Testis (tissue), 3 donors: ENCODE results near the gene ARFIP1. TPM values are rescaled to one million over a fixed set of nuclear protein-coding genes. Genes with fewer than 3 reads are reported as not detected.
"Not testable (repeated sequence)": the region's sequence is repeated elsewhere in the genome, so short reads cannot be mapped to it uniquely, and the experiment has no call there.

Experiments
- DNase-seq: peaks from one replicate; pipeline ENCODE4 v3.0.0-alpha.2; 2019
- H3K27ac ChIP-seq, 2 donors: fragments of 200-600 bp; sonication (generic); one replicate each; pipeline ENCODE4 v1.5.1; 2019
- H3K27me3 ChIP-seq: fragments of 200-600 bp; sonication (generic); one replicate; pipeline ENCODE4 v1.5.1; 2019
- H3K36me3 ChIP-seq: fragments of 200-600 bp; sonication (generic); one replicate; pipeline ENCODE4 v1.5.1; 2017; ENCODE audit warnings: low read depth; ENCODE audit errors: missing control alignments
- H3K4me1 ChIP-seq: fragments of 200-600 bp; sonication (generic); one replicate; pipeline ENCODE4 v1.5.1; 2019
- H3K4me3 ChIP-seq, 2 donors: fragments of 200-600 bp; sonication (generic); one replicate each; pipeline ENCODE4 v1.5.1; 2017 to 2019
- H3K9me3 ChIP-seq: fragments of 200-600 bp; sonication (generic); one replicate; pipeline ENCODE4 v1.5.1; 2017
- CTCF ChIP-seq, 3 experiments: fragments of 450-650 bp in 2 of 3; fragments of 200-600 bp in 1 of 3; sonication (generic) in 1 of 3; IDR thresholded peaks; one replicate each; pipeline ENCODE4 v1.5.1; 2016 to 2019; ENCODE audit warnings: antibody characterized with exemption in 3 of 3, mild to moderate bottlenecking in 2 of 3, moderate library complexity in 1 of 3
- POLR2A ChIP-seq: fragments of 450-650 bp; IDR thresholded peaks from one replicate; pipeline ENCODE4 v1.6.1; 2017; ENCODE audit warnings: antibody characterized with exemption, mild to moderate bottlenecking, moderate library complexity
- WGBS, 2 donors: methylation state at CpG; one replicate each; pipeline ENCODE4 v1.1.5; 2018; 5-methylcytosine and 5-hydroxymethylcytosine counted together
- intact Hi-C: fragments of 100-400 bp; cut with DNase I; formaldehyde crosslinking; loops from one replicate; pipeline ENCODE4 v1.15.1; 2023; ENCODE audit warnings: low total_unique reads
- polyA plus RNA-seq: library from polyadenylated mRNA; stranded (reverse); fragments of 350-450 nt; fragmentation: Illumina TruSeq; extraction: RNeasy Lipid Tissue Mini Kit (QIAGEN cat#74804); gene quantifications from one replicate; pipeline ENCODE4 v1.2.3, GENCODE V29; 2014; ENCODE audit warnings: low read depth, low replicate concordance; ENCODE audit not compliant: insufficient read depth
- total RNA-seq, 2 donors: library from RNA; depleted of rRNA; stranded (reverse); fragments of >200 nt; gene quantifications; one replicate each; pipeline ENCODE4 v1.2.3, GENCODE V29; 2016

ARFIP1 gene
- total and polyA plus RNA-seq, 3 donors from 2014 or later = 22.3 to 37.0 (median 31.7) TPM

GRCh38 chr4:152862608-152863007 lies 82.9 kb downstream of the ARFIP1 start:
- TF ChIP-seq POLR2A = no peak
- no peak for TF ChIP-seq CTCF (IDR thresholded peaks at IDR 0.05)
- DNase-seq = no peak
- H3K9me3 ChIP-seq = no peaks in the 10 kb centered on the region
- intact Hi-C loops = no loop called here
- WGBS, 2 donors = 95 to 98% methylated on average over 1 of the region's 1 CpG
- H3K27ac ChIP-seq = no peak overlapping the region
- no peaks in the 10 kb centered on the region for H3K27me3 ChIP-seq
- H3K4me3 ChIP-seq = no peak overlapping the region
- no peaks in the 10 kb centered on the region for H3K4me1 ChIP-seq
- no peaks in the 10 kb centered on the region for H3K36me3 ChIP-seq

GRCh38 chr4:152864361-152864760 lies 84.6 kb downstream of the ARFIP1 start:
- Histone ChIP-seq H3K4me1 (no peaks in the 10 kb centered on the region), H3K36me3 (no peaks in the 10 kb centered on the region), H3K4me3 (no peak overlapping the region), H3K27ac (no peak overlapping the region), H3K9me3 (no peaks in the 10 kb centered on the region), H3K27me3 (no peaks in the 10 kb centered on the region)
- WGBS, 2 donors = 80 to 91% methylated on average over 2 of the region's 2 CpGs
- no peak for TF ChIP-seq CTCF (IDR thresholded peaks at IDR 0.05)
- TF ChIP-seq POLR2A = no peak
- DNase-seq = no peak
- intact Hi-C loops = no loop called here

- H3K9me3 ChIP-seq, H3K36me3 ChIP-seq, H3K4me1 ChIP-seq, H3K4me3 ChIP-seq, intact Hi-C loops, H3K27me3 ChIP-seq, H3K27ac ChIP-seq, DNase-seq: not testable (repeated sequence)
- 93 to 94% methylated on average over 10 to 30 of the region's 44 CpGs for WGBS, 2 donors
Observed at GRCh38 chr4:152866432-152866993, 86.8 kb downstream of the ARFIP1 start.

- Histone ChIP-seq H3K4me3 (no peak overlapping the region), H3K9me3 (no peaks in the 10 kb centered on the region), H3K27me3 (no peaks in the 10 kb centered on the region), H3K4me1 (no peaks in the 10 kb centered on the region), H3K36me3 (no peaks in the 10 kb centered on the region), H3K27ac (no peak overlapping the region)
- 80 to 84% methylated on average over 2 of the region's 2 CpGs for WGBS, 2 donors
- intact Hi-C loops = no loop called here
- TF ChIP-seq CTCF (IDR thresholded peaks at IDR 0.05) (no peak), POLR2A (no peak)
- no peak for DNase-seq
Observed at GRCh38 chr4:152870606-152871005, 90.9 kb downstream of the ARFIP1 start.

- intact Hi-C loops = no loop called here
- TF ChIP-seq CTCF (IDR thresholded peaks at IDR 0.05) = no peak
- no peak for TF ChIP-seq POLR2A
- H3K9me3 ChIP-seq = no peaks in the 10 kb centered on the region
Observed at GRCh38 chr4:152875261-152875660, 95.5 kb downstream of the ARFIP1 start.

More at GRCh38 chr4:152875261-152875660, 95.5 kb downstream of the ARFIP1 start:
- Histone ChIP-seq H3K4me3 (no peak overlapping the region), H3K27ac (no peak overlapping the region), H3K4me1 (no peaks in the 10 kb centered on the region), H3K27me3 (no peaks in the 10 kb centered on the region), H3K36me3 (no peaks in the 10 kb centered on the region)
- DNase-seq = no peak
